Measurements from ENCODE around the gene PEAK1.

DNA sequence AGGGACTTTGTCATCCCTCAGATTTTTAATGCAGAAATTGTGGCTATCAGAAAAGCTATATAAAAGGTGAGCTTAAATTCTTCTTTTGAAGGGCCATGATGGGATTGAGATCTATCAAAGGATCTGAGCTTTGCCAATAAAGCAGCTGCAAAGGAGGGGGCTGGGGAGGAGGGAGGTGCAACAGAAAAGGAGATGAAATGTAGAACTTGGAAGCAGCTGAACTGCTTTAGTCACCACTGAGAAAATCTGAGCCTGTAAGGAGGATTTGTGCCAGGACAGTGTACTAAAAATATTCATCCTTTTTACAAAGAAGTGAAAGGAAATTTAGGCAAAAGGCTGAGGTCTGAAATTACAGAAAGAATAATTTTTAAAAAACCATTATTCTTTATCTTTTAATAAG lies 359.4 kb downstream of the PEAK1 start:
- TF ChIP-seq CTCF (conservative IDR thresholded peaks at IDR 0.05; ENCODE audit: low read depth, low read length) (no peak), EZH2 (IDR thresholded peaks at IDR 0.05; ENCODE audit: borderline replicate concordance, low read depth, low read length, poor library complexity, severe bottlenecking) (no peak)
